HG03457 (cell line): ENCODE measurements around the gene CSPG4.

Experiments
- ATAC-seq: cut with Tn5 transposase; IDR thresholded peaks from one replicate; pipeline ENCODE4 v1.9.1; 2021; ENCODE audit warnings: moderate number of reproducible peaks; ENCODE audit not compliant: unreplicated experiment

Gene CSPG4

DNA sequence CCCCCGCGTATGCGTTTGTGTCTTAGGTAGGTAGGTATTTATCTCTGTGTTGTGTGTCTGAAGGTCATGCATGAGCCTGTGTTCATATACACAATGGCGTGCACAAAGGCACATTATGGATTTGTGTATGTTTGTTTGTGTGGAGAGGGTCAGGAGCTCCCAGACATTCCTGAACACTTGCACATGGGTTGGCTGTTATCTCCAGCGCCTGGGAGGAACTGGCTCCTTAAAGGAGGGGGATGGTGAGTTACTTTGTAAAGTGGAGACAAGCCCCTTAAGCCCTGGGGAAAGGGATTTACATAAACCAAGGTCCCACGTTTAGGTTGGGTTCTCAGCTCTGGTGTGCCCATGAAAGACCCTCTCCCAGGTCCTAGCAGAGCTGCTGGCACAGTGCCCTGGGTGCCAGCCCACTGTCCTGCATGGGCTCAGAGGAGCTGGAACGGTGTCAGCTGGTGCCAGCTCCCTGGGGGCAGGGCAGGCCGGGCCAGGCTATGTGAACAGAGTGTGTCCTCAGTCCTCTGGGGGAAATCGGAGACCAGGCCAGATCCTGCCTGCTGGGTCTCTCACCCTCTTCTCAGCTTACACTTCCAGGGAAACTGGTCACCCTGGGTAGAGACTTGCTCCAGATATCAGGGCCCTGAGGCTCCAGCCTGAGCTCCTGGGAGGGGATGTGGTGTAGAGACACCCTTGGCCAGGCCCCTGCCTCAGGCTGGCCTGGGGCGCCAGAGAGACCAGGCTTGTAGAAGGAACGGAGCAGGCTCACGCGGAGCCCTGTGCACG lies 39.8 kb downstream of the CSPG4 start:
- no peak for ATAC-seq

DNA sequence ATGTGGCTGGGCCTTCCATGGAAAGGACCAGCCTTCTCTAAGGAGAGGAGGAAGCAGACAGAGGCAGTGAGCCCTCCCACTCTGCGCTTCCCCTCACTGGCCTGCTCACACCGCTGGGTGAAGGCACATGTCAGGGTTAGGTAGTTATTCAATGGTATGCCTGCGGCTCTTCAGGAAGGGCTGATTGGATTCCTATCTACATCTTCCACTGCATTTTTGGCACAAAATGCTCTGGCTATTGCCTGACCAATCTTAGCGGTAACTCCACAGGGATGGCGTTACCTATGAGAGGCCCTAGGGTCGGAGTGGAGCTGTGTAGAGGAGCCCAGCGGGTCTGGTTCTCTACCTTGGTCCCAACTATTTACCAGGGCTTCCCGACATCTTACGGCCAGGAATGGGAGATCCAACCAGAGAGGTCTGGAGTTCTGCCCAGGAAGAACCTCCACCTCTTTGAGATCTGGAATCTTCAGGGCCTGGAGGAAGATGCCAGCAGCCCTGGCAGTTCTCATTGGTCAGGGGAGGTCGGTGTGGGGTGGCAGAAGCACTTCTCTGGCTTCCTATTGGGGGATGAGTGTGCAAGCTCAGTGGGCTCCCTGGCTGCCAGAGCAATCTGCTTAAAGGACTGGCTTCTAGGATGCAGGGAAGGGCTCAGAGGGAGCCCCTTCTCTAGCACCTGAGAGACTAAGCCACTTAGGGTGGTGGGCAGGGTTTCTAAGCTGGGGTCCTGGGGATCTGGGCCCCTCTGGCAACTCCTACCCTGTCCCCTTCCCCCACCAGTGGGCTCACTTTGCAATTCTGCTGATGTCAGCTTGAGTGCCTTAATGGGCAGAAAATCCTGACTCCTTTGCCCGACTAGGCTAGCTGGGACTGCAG lies 40.7 kb downstream of the CSPG4 start:
- ATAC-seq: no peak

DNA sequence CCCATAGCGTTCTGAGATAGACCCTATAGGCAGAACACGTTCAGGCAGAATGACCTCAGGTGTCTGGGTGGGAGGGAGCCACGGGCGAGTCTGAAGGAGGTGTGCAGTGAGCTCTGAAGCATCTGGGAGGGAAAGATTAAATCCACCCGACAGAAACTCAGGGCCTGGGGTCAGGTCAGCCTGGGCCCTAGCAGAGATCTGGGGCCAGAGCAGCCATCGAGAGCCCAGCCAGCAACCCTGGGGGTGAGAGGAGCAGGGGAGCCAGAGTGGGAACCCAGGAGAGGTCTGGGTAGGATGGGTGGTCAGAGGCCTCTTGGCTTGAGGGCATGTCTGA lies 42.8 kb downstream of the CSPG4 start:
- no peak for ATAC-seq

DNA sequence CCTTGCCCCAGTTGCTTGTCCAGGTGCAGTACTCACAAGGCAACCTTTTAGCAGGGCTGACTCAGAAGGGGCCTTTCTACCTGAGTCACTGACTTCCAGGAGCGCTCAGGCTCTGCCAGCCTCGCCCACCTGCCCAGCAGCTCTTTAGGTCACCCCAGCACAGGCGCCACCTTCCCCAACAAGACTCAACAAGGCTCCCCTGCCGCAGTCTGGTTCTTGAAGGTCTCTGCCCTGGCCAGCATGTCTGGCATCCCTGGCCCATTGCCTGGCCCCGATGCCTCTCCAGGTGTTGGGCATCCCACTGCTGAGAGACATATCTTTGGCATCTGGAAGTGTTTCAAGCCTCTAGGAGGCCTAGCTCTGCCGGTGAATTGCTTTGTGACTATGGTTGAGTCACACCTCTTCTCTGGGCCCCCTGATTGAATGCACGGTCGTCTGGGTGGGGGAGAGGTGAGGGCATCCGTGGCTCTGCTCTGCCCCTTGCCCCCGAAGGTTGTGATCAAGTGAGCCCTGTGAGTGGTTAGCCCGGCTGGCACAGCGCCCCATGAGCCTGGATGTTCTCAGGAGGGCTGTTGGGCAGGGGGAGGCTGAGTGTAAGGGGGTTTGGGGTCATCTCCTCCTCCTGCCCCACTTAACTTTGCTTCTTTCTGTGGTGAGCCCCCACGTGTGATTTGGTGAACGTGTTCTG lies 43.3 kb downstream of the CSPG4 start:
- ATAC-seq: no peak

DNA sequence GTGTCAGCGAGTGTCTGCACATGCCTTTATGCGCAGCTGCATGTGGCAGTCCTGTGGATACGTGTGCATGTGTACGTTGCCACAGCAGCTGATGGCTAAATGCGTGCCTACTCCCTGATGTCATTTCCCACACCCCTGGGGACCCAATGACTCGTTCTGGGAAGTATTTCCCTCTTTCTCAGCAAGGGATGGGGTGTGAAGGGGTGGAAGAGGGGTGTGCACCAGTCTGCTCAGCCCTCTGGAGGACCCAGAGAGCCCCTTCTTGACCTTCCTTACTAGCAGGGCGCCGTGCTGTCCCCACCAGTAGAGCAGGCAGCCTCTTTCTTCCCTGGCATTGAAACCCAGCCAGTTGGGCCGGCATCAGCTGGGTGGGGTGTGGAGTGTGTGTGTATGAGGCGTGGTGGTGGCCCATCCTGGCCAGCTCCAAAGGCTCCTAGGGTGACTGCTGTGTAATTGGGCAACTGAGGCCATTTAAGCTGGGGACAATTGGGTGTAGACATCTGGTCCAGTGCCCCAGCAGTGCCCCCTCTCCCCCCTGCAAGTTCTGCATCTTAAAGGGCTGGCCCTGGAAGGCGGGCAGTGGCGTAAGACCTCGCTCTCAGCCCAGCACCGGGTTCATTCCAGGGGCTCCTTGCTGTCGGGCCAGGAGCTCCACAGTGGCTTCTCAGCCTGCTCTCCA lies 45.7 kb downstream of the CSPG4 start:
- ATAC-seq: no peak

DNA sequence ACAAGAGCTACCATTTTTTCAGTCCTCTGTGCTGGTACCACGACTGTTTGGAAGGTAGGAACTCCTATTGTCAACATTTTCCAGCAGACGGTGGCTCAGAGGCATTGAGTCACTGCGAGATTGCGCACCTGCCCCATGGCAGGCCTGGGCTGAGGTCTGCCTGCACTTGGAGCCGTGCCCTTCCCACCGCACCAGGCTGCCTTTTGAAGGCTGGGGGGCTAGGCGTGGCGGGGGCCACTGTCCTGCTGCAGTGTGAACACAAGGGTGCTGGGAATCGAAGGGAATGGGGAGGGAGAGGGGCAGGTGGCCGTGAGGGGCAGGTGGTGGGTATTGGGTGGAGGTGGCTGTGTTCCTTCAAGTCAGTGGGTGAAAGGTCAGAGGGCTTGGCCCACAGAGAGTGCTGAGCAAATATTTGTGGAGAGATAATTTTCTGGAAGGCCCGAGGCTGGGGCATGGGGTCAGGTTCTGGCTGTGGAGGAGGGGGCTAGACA lies 48.7 kb downstream of the CSPG4 start:
- ATAC-seq: no peak

DNA sequence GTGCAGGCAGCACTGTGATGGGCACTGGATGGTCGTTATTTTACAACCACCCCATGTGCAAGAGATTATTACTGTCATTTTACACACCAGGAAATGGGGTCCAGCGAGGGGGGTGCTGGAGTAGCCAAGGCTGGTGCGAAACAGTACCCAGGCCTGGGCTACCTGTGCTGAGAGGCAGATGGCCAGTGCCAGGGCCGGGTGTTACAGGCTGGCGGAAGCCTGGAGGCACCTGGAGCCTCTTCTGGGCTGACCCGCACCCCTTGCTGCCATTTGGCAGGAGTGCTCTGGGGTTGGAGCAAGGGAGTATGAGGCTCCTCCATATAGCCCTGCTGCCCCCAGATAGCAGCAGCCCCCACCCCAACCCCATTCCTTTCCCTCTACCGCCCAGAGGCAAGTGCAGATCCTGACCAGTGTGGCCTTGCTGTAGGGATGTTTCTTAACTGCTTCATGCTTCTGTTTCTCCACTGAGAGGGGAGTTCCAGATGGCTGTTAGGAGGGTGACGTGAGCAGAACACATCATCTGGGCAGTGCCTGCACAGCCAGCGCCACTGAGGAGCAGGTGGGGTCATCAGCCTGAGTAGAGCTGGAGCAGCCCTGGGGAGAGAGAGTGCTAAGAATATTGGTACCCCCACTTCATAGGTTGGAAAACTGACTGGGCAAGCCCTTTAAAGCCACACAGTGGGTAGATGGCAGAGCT lies 49.7 kb downstream of the CSPG4 start:
- ATAC-seq: no peak

DNA sequence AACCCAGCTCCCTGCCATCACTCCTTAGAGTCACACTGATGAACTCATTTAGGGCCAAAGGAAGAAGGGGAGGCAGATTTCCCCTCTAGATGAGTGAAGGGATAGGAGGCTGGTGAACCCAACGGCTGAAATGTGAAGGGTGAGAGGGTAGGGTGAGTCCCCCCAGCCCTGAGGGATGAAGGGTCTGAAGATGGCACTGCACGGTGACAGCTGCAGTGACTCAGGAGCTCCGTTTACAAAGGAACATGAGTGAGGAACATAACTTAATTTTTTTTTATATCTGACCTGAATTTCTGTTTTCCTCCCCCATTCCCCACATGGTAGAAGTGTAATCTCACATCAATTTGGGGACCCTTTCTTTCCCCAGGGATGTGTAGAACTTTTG lies 50.9 kb downstream of the CSPG4 start:
- ATAC-seq: no peak

DNA sequence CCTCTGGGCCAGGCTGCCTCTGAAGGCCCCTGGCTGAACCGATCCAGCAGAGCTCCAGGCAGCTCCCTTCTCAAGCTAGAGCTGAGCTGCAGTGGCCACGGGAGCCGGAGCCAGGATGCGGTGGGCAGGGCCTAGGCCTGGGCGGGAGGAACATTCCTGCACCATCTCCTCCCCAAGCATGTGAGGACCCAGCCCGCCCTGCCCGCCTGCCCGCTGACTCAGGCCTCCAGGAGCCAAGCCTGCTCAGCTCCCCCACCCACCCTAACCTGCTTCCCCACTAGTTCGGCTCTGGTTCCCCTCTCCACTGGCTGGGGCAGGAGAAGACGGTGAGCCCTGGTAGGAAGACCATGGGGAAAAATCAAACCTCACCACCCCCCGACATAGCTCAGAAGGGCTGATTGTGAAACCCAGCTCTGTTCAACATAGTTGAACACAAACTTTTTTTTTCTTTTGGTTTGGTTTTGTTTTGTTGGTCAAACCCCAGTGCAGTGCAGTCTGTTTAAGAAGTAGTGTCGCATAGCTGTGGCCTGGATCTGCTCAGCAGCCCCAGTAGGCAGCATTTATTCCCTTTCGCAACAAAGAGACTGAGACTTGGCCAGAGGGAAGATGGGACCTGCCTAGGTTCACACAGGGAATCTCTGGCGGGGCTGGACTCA lies 51.4 kb downstream of the CSPG4 start:
- ATAC-seq: no peak

DNA sequence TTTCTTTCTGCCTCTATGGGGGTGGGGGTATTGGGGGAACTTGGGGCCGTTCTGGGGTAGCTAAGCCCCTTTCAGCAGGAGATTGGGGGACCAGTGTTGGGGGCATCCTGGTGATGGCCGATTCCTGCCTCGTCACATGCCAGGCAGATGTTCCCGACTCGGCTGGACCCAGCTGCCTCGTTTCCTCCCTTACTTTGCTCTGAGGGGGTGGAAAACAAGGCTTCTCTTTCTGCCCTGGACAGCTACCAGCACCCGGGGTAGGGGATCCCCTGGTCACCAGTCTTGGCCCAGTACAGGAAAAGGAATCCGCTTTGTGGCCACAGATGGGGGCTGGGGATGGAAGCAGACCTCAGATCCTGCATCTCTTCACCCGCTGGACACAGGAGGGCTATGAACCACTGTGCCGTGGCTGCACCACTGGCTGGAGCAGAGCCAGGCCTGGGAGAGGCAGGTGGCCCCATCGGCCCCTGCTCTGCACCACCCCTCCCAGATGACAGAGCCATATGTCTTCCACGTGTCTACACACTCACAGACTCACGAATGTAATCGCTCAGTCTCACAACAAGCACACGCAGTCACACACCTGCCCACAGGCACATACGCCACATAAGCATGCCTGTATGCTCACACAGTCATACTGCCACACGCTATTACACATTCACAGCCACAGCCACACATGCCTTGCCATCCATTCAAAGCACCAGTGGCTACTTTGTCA lies 52.6 kb downstream of the CSPG4 start:
- no peak for ATAC-seq

DNA sequence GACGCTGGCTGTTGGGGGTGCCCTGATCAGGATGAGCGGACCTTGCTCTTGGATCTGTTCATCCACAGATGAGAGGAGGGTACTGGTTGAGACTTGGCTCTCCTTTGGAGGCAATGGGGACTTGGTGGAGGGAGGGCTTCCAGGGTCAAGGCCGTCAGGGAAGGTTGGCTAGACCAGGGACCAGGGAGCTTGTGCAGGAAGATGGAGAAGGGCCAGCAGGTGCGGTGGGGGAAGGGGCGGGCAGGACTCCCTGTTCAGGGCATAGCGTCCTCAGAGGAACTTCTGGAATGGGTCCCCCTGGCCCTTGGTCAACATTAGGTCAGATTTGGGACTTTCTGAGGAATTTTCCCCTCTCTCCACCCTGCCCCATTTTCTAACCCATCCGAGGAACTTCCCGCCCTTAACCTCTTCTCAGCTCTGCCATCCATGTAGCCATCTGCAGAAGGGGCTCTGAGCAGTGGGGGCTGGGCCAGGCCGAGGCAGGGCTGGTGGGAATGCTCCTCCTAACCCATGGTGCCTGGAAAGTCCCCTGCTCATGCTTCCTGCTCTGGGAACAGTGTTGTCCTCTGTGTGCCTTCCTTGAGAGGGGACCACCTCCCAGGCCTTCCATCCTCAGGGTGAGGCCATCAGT lies 53.4 kb downstream of the CSPG4 start:
- ATAC-seq: no peak

DNA sequence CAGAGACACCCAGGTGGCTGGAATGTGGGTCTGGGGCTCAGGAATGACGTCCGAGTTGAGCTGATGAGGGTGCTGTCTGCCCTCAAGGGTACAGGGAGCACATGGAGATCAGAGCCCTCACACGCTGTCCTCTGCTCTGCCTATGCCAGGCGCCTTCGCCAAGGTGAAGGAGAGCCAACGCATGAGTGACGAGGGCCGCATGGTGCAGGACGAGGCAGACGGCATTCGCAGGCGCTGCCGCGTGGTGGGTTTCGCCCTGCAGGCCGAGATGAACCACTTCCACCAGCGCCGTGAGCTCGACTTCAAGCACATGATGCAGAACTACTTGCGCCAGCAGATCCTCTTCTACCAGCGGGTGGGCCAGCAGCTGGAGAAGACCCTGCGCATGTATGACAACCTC lies 55.8 kb downstream of the CSPG4 start:
- ATAC-seq: no peak

DNA sequence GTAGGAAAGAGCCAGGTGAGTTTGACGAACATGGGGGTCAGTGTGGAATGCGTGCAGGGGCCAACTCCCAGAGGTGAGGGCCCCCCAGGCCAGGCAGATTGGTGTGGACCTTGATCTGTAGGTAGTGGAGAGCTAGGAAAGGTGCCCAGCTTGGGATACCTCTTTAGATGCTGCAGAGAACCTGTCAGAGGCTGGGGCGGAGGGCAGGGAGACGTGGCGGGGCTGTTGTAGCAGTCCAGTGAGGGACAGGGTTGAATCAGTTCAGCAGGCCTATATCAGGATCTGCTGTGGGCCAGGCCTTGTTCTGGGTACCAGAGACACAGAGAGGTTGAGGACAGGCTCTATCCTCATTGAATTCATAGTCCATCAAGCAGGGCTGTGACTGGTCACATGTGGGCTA lies 56.3 kb downstream of the CSPG4 start:
- no peak for ATAC-seq

DNA sequence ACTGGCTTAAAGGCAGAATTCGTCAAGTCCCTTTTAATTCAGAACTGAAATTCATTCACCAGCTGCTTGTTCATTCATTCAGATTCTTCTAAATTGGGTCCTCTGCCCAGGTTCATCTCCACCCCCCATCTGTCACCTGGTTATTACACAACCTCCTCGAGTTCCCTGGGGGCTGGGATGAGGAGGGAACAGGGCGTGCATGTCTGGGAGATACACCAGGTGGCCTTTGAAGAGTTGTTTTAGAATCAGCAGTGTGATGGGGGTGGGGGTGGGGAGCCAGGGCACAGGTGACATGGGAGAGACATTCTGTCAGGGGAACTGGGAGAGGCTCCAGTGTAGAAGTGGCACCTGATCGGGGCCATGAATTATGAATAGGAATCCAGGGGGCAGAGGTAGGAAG lies 56.7 kb downstream of the CSPG4 start:
- no peak for ATAC-seq

DNA sequence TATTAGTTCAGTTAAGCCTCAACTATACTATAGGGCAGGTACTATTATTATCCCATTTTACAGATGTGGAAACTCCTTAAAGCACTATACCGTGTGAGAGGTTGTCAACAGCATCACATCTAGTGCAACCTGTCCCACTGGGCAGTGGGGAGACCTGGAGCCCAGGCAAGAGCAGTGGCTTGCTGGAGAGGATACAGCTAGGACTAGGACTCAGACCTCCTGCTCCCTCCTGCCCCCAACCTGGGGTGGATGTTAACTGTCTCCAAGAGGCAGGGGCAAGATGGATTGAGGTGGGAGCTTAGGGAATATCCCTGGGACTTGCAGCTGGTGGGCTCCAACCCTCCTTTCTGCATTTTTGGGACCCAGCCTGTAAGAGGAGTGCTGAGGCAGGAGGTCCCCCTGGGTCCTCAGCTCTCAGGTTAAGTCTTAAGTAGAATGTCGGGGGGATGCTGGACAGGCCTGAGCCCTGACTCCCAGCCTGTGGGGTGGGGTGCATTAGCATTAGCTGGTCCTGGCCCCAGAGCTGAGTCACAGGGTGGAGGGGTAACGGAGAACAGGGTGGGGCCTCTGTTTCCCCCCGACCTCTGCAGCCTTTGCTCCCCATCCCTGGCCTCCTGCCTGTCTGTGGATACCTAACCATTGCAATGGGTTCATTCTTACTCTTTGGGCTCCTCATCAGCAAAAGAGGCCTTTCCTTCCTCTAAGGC lies 58.3 kb downstream of the CSPG4 start:
- no peak for ATAC-seq

DNA sequence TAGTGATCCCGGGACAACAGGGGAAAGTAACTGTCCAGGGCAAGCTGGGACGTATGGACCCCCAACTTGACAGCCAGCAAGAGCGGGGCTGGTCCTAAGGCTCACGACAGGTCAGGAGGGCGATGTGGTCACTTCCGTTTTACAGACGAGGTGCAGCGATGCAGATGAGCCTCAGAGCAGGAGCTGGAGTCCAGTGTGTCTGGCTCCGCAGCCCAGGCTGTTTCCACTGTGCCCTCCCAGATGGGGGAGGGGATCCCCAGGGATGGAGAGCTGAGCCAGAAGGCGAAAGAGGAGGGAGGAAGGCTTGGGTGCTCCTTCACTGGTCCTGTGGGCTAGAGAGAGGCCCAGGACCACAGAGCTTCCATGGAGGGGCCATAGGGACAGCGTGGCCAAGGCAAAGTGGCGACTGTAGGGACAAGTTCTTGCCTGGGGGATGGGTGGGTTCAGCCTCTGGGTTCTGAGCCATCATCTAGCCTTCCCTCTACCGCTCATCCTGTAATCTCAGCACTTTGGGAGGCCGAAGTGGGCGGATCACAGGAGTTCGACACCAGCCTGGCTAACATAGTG lies 59.2 kb downstream of the CSPG4 start:
- no peak for ATAC-seq

DNA sequence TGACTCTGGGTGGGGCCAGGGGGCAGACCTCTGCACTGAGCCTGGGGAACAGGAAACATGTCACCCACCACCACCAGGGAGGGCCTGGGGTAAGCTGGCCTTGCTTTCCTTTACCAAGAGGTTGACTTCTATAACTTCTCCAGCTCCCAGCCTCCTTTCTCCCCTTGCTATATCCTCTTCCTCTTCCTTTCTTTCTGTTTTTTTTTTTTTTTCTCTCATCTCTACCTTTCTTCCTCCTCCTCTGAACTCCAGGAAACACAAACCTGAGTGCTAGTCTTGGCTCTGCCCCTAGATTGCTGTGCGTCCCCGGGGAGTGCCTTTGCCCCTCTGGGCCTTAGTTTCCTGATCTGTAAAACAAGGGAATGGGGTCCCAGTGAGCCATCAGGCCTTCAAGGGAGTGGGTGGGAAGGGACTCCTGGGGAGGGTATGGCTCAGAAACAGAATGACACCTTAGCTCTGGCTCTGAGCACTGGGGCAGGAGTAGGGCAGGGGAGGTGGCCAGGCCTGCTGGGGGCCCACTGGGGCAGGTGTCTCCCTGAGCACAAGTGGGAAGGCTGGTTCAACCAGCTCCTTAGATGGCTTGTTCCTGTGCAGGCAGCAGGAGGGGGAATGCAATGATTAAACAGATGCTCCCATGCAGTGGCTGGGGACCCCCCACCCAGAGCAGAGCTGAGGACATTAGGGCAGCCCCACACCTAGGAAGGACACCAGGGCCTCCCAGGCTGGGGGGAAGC lies 60.7 kb downstream of the CSPG4 start:
- ATAC-seq: no peak
